ENCODE data around the gene SOX2.

DNA sequence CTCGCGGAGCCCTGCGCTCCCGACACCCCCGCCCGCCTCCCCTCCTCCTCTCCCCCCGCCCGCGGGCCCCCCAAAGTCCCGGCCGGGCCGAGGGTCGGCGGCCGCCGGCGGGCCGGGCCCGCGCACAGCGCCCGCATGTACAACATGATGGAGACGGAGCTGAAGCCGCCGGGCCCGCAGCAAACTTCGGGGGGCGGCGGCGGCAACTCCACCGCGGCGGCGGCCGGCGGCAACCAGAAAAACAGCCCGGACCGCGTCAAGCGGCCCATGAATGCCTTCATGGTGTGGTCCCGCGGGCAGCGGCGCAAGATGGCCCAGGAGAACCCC is 464 bp downstream of the SOX2 start:
- TF ChIP-seq, protein P1, sequence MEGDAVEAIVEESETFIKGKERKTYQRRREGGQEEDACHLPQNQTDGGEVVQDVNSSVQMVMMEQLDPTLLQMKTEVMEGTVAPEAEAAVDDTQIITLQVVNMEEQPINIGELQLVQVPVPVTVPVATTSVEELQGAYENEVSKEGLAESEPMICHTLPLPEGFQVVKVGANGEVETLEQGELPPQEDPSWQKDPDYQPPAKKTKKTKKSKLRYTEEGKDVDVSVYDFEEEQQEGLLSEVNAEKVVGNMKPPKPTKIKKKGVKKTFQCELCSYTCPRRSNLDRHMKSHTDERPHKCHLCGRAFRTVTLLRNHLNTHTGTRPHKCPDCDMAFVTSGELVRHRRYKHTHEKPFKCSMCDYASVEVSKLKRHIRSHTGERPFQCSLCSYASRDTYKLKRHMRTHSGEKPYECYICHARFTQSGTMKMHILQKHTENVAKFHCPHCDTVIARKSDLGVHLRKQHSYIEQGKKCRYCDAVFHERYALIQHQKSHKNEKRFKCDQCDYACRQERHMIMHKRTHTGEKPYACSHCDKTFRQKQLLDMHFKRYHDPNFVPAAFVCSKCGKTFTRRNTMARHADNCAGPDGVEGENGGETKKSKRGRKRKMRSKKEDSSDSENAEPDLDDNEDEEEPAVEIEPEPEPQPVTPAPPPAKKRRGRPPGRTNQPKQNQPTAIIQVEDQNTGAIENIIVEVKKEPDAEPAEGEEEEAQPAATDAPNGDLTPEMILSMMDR (IDR thresholded peaks at IDR 0.05): no peak
- no peak for TF ChIP-seq POLR2A (IDR thresholded peaks at IDR 0.05)
